GM23248 (cell line): ENCODE measurements around the gene NRM. TPM values are rescaled to one million over a fixed set of nuclear protein-coding genes. Genes with fewer than 3 reads are reported as not detected.

Source experiments
- DNase-seq: peaks from one replicate; pipeline ENCODE4 v3.0.0-alpha.2; 2015
- H2AFZ ChIP-seq: fragments of 200-600 bp; sonication (generic); 2 replicates; pipeline ENCODE4 v1.6.1; 2016; ENCODE audit warnings: antibody characterized with exemption
- H3F3A ChIP-seq: fragments of 200-600 bp; sonication (generic); 2 replicates; pipeline ENCODE4 v1.6.1; 2016; ENCODE audit warnings: mild to moderate bottlenecking, antibody characterized with exemption, mixed run types; ENCODE audit not compliant: insufficient read depth
- H3K27ac ChIP-seq: fragments of 200-600 bp; sonication (generic); 2 replicates; pipeline ENCODE4 v1.5.1; 2016; ENCODE audit warnings: mild to moderate bottlenecking
- H3K27me3 ChIP-seq: fragments of 200-600 bp; sonication (generic); replicated peaks from 2 replicates; pipeline ENCODE4 v1.6.1; 2016; ENCODE audit warnings: mild to moderate bottlenecking; ENCODE audit not compliant: insufficient read depth
- H3K36me3 ChIP-seq: fragments of 200-600 bp; sonication (generic); 2 replicates; pipeline ENCODE4 v1.6.1; 2016; ENCODE audit warnings: low read depth, mild to moderate bottlenecking
- H3K4me1 ChIP-seq: fragments of 200-600 bp; sonication (generic); 2 replicates; pipeline ENCODE4 v1.6.1; 2016; ENCODE audit warnings: mild to moderate bottlenecking; ENCODE audit not compliant: insufficient read depth
- H3K4me2 ChIP-seq: fragments of 200-600 bp; sonication (generic); one replicate; pipeline ENCODE4 v1.6.1; 2016; ENCODE audit warnings: mild to moderate bottlenecking; ENCODE audit not compliant: unreplicated experiment
- H3K4me3 ChIP-seq: fragments of 200-600 bp; sonication (generic); 2 replicates; pipeline ENCODE4 v1.5.1; 2016; ENCODE audit warnings: mild to moderate bottlenecking
- H3K79me2 ChIP-seq: fragments of 200-600 bp; sonication (generic); 2 replicates; pipeline ENCODE4 v1.6.1; 2016; ENCODE audit warnings: mild to moderate bottlenecking; ENCODE audit not compliant: insufficient read depth
- H3K9ac ChIP-seq: fragments of 200-600 bp; sonication (generic); 2 replicates; pipeline ENCODE4 v1.6.1; 2016; ENCODE audit warnings: mild to moderate bottlenecking
- H3K9me2 ChIP-seq: fragments of 200-600 bp; sonication (generic); 2 replicates; pipeline ENCODE4 v1.6.1; 2016; ENCODE audit warnings: mixed run types, mild to moderate bottlenecking, moderate library complexity; ENCODE audit not compliant: insufficient read depth
- H3K9me3 ChIP-seq: fragments of 200-600 bp; sonication (generic); one replicate; pipeline ENCODE4 v1.6.1; 2017; ENCODE audit warnings: low read depth
- H4K20me1 ChIP-seq: fragments of 200-600 bp; sonication (generic); 2 replicates; pipeline ENCODE4 v1.6.0; 2016; ENCODE audit not compliant: insufficient read depth
- EZH2 ChIP-seq: fragments of 200-600 bp; sonication (generic); IDR thresholded peaks from 2 replicates; pipeline ENCODE4 v1.6.1; 2018; ENCODE audit warnings: antibody characterized with exemption, mild to moderate bottlenecking; ENCODE audit not compliant: insufficient read depth, poor library complexity, severe bottlenecking
- EZH2phosphoT487 ChIP-seq: fragments of 200-600 bp; sonication (generic); IDR thresholded peaks from 2 replicates; pipeline ENCODE4 v1.6.1; 2018; ENCODE audit warnings: antibody characterized with exemption, moderate library complexity, mild to moderate bottlenecking, low read depth; ENCODE audit not compliant: insufficient read depth
- WGBS, 2 experiments: methylation state at CpG; one replicate each; pipeline ENCODE4 v1.1.6; 2015 to 2017; ENCODE audit warnings: low lambda C conversion rate in 2 of 2, low coverage in 1 of 2; ENCODE audit errors: missing lambda C conversion rate in 2 of 2; 5-methylcytosine and 5-hydroxymethylcytosine counted together
- in situ Hi-C: fragments of 300-500 bp; cut with MboI; formaldehyde crosslinking; loops from 2 replicates; pipeline ENCODE4 v1.15.0; 2020
- polyA plus RNA-seq: library from polyadenylated mRNA; unstranded; fragments of >200 nt; fragmentation: Nextera tagmentation; extraction: Ambion mirVana; gene quantifications from 2 replicates; pipeline ENCODE4 v1.2.1, GENCODE V29; 2016
- total RNA-seq: library from RNA; depleted of rRNA; stranded (reverse); fragments of >200 nt; shearing (Covaris generic); gene quantifications from 2 replicates; pipeline ENCODE4 v1.2.3, GENCODE V29; 2014

NRM gene
- total and polyA plus RNA-seq, 2 experiments from 2014 or later = 6.2 to 11.3 TPM

DNA sequence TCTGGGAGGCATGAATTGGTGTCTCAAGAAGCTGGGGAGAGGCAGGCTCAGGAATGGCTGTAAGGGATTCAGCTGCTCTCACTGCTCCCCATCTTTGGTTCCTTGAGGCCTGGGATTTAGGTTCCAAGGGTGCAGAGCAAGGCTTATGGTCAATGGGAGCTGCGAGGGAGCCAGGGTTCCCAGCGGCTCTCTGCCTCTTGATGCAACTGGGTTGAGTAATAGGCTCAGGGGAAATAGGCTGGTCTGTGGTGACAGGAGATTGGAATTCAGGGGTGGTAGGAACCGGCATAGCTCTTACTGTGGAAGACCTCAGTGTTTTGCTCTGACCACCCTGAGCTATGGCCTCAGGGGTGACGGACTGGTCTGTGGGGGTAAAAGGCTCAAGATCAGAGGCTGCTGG lies 13.0 kb upstream of the NRM start:
- H3K9ac ChIP-seq = no peak overlapping the region
- in situ Hi-C loops = no loop called here
- no peak overlapping the region for H2AFZ ChIP-seq
- H3K27ac ChIP-seq = no peak overlapping the region
- no peak overlapping the region for H3K4me3 ChIP-seq
- no peak overlapping the region for H3K4me2 ChIP-seq
- no peaks in the 10 kb centered on the region for H3F3A ChIP-seq
- H3K27me3 ChIP-seq = no peaks in the 10 kb centered on the region
- peaks cover 8% of the 10 kb centered on the region for H3K36me3 ChIP-seq
- H3K9me3 ChIP-seq = no peaks in the 10 kb centered on the region
- no peak for TF ChIP-seq EZH2
- no peak for TF ChIP-seq EZH2phosphoT487
- no peak for DNase-seq
- 98 to 100% methylated on average over 4 of the region's 4 CpGs for WGBS, 2 experiments
- no peaks in the 10 kb centered on the region for H4K20me1 ChIP-seq
- no peaks in the 10 kb centered on the region for H3K79me2 ChIP-seq
- H3K4me1 ChIP-seq = no peaks in the 10 kb centered on the region
- H3K9me2 ChIP-seq = no peaks in the 10 kb centered on the region

DNA sequence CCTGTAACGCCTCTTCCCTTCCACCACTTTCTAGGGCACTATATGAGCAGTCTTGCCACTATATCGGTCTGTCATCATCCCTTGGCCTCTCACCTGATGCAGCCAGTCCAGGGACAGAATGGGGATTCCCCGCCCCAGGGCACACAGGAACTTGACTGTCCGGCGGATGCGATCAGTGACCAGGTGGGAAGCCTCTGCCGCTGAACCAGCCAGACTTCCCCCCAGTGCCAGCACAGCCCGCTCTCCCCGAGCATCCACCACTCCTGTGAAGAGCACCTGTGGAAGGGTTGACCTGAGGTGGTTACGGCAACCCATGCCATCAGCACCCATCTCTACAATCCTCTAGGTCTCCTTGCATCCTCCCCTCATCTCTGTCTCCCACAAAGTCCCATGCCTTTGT lies 12.2 kb upstream of the NRM start:
- Histone ChIP-seq H3K27ac (no peak overlapping the region), H3K79me2 (no peaks in the 10 kb centered on the region), H4K20me1 (no peaks in the 10 kb centered on the region), H3K4me3 (no peak overlapping the region), H3F3A (no peaks in the 10 kb centered on the region), H3K4me1 (no peaks in the 10 kb centered on the region), H3K27me3 (no peaks in the 10 kb centered on the region), H3K4me2 (no peak overlapping the region), H3K9me2 (no peaks in the 10 kb centered on the region), H3K9ac (no peak overlapping the region), H3K9me3 (no peaks in the 10 kb centered on the region), H3K36me3 (peaks cover 8% of the 10 kb centered on the region), H2AFZ (no peak overlapping the region)
- WGBS, 2 experiments = 98 to 99% methylated on average over 10 of the region's 10 CpGs
- TF ChIP-seq EZH2phosphoT487 (no peak), EZH2 (no peak)
- no peak for DNase-seq
- in situ Hi-C loops = no loop called here

DNA sequence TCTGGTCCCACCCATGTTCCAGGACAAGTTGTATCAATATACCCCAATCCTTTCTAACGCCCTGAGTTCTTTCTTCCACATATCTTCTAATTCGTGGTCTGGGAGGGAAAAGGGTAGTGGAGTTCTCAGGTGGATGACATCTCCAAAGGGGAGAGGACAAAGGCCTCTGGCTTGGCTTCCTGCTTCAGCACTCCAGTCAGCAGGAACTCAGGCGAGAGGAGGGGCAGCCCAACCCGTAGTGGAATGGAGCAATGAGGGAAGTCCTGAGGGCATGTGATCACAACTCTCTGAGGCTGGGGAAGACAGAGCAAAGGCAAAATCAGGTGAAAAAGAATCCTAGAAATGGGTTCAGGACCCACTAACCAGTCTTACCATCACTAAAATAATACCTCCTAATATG lies 9.6 kb upstream of the NRM start:
- no peaks in the 10 kb centered on the region for H3K27me3 ChIP-seq
- 77 to 79% methylated on average over 4 of the region's 4 CpGs for WGBS, 2 experiments
- in situ Hi-C loops = no loop called here

DNA sequence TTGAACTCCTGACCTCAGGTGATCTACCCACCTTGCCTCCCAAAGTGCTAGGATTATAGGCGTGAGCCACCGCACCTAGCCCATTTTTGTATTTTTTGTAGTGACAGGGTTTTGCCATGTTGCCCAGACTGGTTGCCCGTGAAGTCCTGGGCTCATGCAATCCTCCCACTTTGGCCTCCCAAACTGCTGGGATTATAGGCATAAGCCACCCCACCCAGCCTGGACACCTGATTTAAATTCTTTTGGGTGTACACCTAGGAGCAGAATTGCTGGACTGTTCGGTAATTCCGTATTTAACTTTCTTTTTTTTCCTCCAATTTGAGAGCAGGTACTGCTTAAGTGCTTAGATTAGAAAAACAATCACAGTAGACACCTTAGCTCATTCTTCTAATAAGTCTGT lies 5.6 kb upstream of the NRM start:
- peaks cover 2% of the 10 kb centered on the region; the same call in 1 of the 2 replicates for H3K36me3 ChIP-seq
- no peaks in the 10 kb centered on the region for H3K27me3 ChIP-seq
- no peak overlapping the region for H3K9ac ChIP-seq
- in situ Hi-C loops = no loop called here
- H3F3A ChIP-seq = peaks cover 11% of the 10 kb centered on the region
- H3K9me3 ChIP-seq = no peaks in the 10 kb centered on the region
- H4K20me1 ChIP-seq = no peaks in the 10 kb centered on the region
- H3K4me3 ChIP-seq = no peak overlapping the region
- H3K27ac ChIP-seq = no peak overlapping the region
- WGBS, 2 experiments = 96 to 98% methylated on average over 5 of the region's 5 CpGs
- peaks cover 18% of the 10 kb centered on the region for H3K4me1 ChIP-seq
- TF ChIP-seq EZH2 (no peak), EZH2phosphoT487 (no peak)
- no peaks in the 10 kb centered on the region for H3K9me2 ChIP-seq
- H2AFZ ChIP-seq = no peak overlapping the region
- no peak overlapping the region for H3K4me2 ChIP-seq
- H3K79me2 ChIP-seq = no peaks in the 10 kb centered on the region
- no peak for DNase-seq

More for the DNA sequence above, 9.6 kb upstream of the NRM start:
- H3K4me1 ChIP-seq = peaks cover 7% of the 10 kb centered on the region
- peaks cover 5% of the 10 kb centered on the region; the same call in 1 of the 2 replicates for H3K36me3 ChIP-seq
- no peak overlapping the region for H3K27ac ChIP-seq
- H3K79me2 ChIP-seq = no peaks in the 10 kb centered on the region
- H3F3A ChIP-seq = peaks cover under 1% of the 10 kb centered on the region; the same call in 1 of the 2 replicates
- no peaks in the 10 kb centered on the region for H4K20me1 ChIP-seq
- H3K9ac ChIP-seq = no peak overlapping the region
- no peak overlapping the region for H3K4me2 ChIP-seq
- H2AFZ ChIP-seq = no peak overlapping the region
- no peak for DNase-seq
- no peaks in the 10 kb centered on the region for H3K9me2 ChIP-seq
- TF ChIP-seq EZH2phosphoT487 = no peak
- no peak for TF ChIP-seq EZH2
- H3K9me3 ChIP-seq = no peaks in the 10 kb centered on the region
- H3K4me3 ChIP-seq = no peak overlapping the region
